K562 (cell line): Measurements from ENCODE around the gene BPTF. TPM values are rescaled to one million over a fixed set of nuclear protein-coding genes. Genes with fewer than 3 reads are reported as not detected.
A peak's percentile ranks its signal among the peaks of the same experiment; 100 is the strongest.

ENCODE experiments used
- ATAC-seq: fragments of 200-7000 bp; cut with Tn5 transposase; 3 replicates; pipeline ENCODE4 v1.9.1; 2020; ENCODE audit warnings: moderate library complexity
- BruUV-seq: library from RNA; stranded (reverse); fragments of 400-500 nt; replicated peaks from 2 replicates; lab custom pipeline; 2021; lab: Mats Ljungman, UMichigan
- CTCF ChIA-PET: fragments of 300-600 bp; formaldehyde crosslinking; extraction: SDS; loops from one replicate; lab custom pipeline; 2021; ENCODE audit warnings: low intra/inter-chr PET ratio; lab: Yijun Ruan, JAX
- POLR2A ChIA-PET: fragments of 300-600, 350-650 bp; sonication (Branson Sonifier 250); formaldehyde crosslinking; extraction: SDS; loops from one replicate; lab custom pipeline; 2021; ENCODE audit warnings: antibody characterized with exemption, inconsistent platforms; lab: Yijun Ruan, JAX
- DNase-seq, 4 experiments: peaks; one replicate each; pipeline versions ENCODE4 v3.0.0 to v3.0.0-alpha.2; 2011 to 2018; ENCODE audit warnings: low spot score in 3 of 4, mixed read lengths in 3 of 4; ENCODE audit errors: extremely low read depth in 1 of 4
- FAIRE-seq: peaks from 2 replicates; lab custom pipeline; 2011; peaks lifted over from hg19 to GRCh38; lab: Jason Lieb, UNC
- H2AFZ ChIP-seq: 2 replicates; pipeline ENCODE4 v1.6.0; 2011; ENCODE audit warnings: low read depth, low read length, control low read depth, inconsistent platforms
- H3K27ac ChIP-seq: fragments of 200-600 bp; 3 replicates; pipeline ENCODE4 v1.8.0; 2011; ENCODE audit warnings: low read depth, mild to moderate bottlenecking, control low read depth, inconsistent platforms, low read length, moderate library complexity, mixed read lengths; ENCODE audit errors: extremely low read depth
- H3K27me3 ChIP-seq, 2 experiments: fragments of 300-600 bp in 1 of 2; 2 replicates in 1 of 2; 3 replicates in 1 of 2; pipeline versions ENCODE4 v1.6.0 to v1.8.0; 2011; ENCODE audit warnings: inconsistent platforms in 2 of 2, low read length in 2 of 2, mild to moderate bottlenecking in 1 of 2, mixed read lengths in 1 of 2, moderate library complexity in 1 of 2; ENCODE audit not compliant: control insufficient read depth in 2 of 2, insufficient read depth in 2 of 2
- H3K36me3 ChIP-seq: fragments of 300-600 bp; 3 replicates; pipeline ENCODE4 v1.8.0; 2011; ENCODE audit warnings: mild to moderate bottlenecking, low read length, inconsistent platforms; ENCODE audit not compliant: control insufficient read depth, insufficient read depth
- H3K4me1 ChIP-seq, 2 experiments: fragments of 200-600 bp in 1 of 2; replicated peaks in 1 of 2; 2 replicates in 1 of 2; 3 replicates in 1 of 2; pipeline versions ENCODE4 v1.5.1 to v1.8.0; 2011; ENCODE audit warnings: inconsistent platforms in 2 of 2, low read length in 2 of 2, mild to moderate bottlenecking in 1 of 2, mixed read lengths in 1 of 2, moderate library complexity in 1 of 2; ENCODE audit not compliant: control insufficient read depth in 2 of 2, insufficient read depth in 2 of 2
- H3K4me2 ChIP-seq: 2 replicates; pipeline ENCODE4 v1.6.1; 2011; ENCODE audit warnings: low read length, control low read depth, inconsistent platforms, mixed read lengths; ENCODE audit not compliant: insufficient read depth
- H3K4me3 ChIP-seq: fragments of 200-600 bp; sonication (generic), shearing (Covaris generic); 2 replicates; pipeline ENCODE4 v1.5.1; 2016; ENCODE audit warnings: control low read depth, inconsistent platforms
- H3K79me2 ChIP-seq: fragments of 200-600 bp; 3 replicates; pipeline ENCODE4 v1.8.0; 2011; ENCODE audit warnings: low read length, inconsistent platforms; ENCODE audit not compliant: control insufficient read depth, insufficient read depth
- H3K9ac ChIP-seq, 2 experiments: 2 replicates each; pipeline versions ENCODE4 v1.6.0 to v1.6.1; 2011; ENCODE audit warnings: low read depth in 2 of 2, low read length in 2 of 2, control low read depth in 1 of 2, inconsistent platforms in 1 of 2, mild to moderate bottlenecking in 1 of 2, mixed read lengths in 1 of 2; ENCODE audit not compliant: insufficient read depth in 1 of 2
- H3K9me1 ChIP-seq: one replicate; pipeline ENCODE4 v1.6.0; 2011; ENCODE audit warnings: inconsistent platforms, mild to moderate bottlenecking, low read length, moderate library complexity; ENCODE audit not compliant: control insufficient read depth, insufficient read depth
- H3K9me3 ChIP-seq: replicated peaks from 2 replicates; pipeline ENCODE4 v1.5.1; 2011; ENCODE audit warnings: low read depth, low read length, inconsistent platforms; ENCODE audit not compliant: control insufficient read depth, insufficient read depth
- H4K20me1 ChIP-seq: replicated peaks from 2 replicates; pipeline ENCODE4 v1.6.1; 2011; ENCODE audit warnings: low read length, inconsistent platforms, mixed read lengths; ENCODE audit not compliant: control insufficient read depth, insufficient read depth
- CBX1 ChIP-seq: sonication (generic); IDR thresholded peaks from 2 replicates; pipeline ENCODE4 v1.6.1; 2016; ENCODE audit warnings: antibody characterized with exemption, low read depth, mild to moderate bottlenecking
- EGR1 ChIP-seq: fragments of 450-650 bp; conservative IDR thresholded peaks from 2 replicates; pipeline ENCODE4 v1.6.1; 2017; ENCODE audit warnings: mild to moderate bottlenecking
- ESRRB ChIP-seq: fragments of 250-450 bp; sonication (Bioruptor Pico); IDR thresholded peaks from 2 replicates; pipeline ENCODE4 v1.5.0; 2020; ENCODE audit warnings: mild to moderate bottlenecking, moderate library complexity, borderline replicate concordance
- FOXM1 ChIP-seq, 2 experiments: fragments of 450-650 bp in 1 of 2; sonication (generic) in 1 of 2; formaldehyde crosslinking in 1 of 2; IDR thresholded peaks; 2 replicates each; pipeline versions ENCODE4 v1.6.1 to v1.9.0; 2017 to 2022; ENCODE audit warnings: low read depth in 2 of 2, mild to moderate bottlenecking in 2 of 2, missing genetic modification reagents in 1 of 2, moderate library complexity in 1 of 2
- HMG20B ChIP-seq: fragments of 250-450 bp; sonication (Bioruptor Pico); IDR thresholded peaks from 2 replicates; pipeline ENCODE4 v1.5.0; 2021; ENCODE audit warnings: mild to moderate bottlenecking
- ILK ChIP-seq: fragments of 450-650 bp; IDR thresholded peaks from 2 replicates; pipeline ENCODE4 v1.6.1; 2016; ENCODE audit warnings: missing genetic modification characterization, low read depth, mild to moderate bottlenecking, missing compliant biosample characterization, moderate library complexity, borderline replicate concordance
- L3MBTL2 ChIP-seq: fragments of 450-650 bp; IDR thresholded peaks from 2 replicates; pipeline ENCODE4 v1.6.1; 2016; ENCODE audit warnings: mild to moderate bottlenecking, moderate library complexity
- POLR2AphosphoS5 ChIP-seq: IDR thresholded peaks from 2 replicates; pipeline ENCODE4 v1.6.1; 2011; ENCODE audit warnings: mild to moderate bottlenecking, low read depth, low read length, moderate library complexity; ENCODE audit not compliant: control insufficient read depth, insufficient read depth
- SETDB1 ChIP-seq: IDR thresholded peaks from one replicate; pipeline ENCODE4 v1.6.1; 2012; ENCODE audit warnings: low read length, control low read depth, inconsistent platforms
- TAF1 ChIP-seq: IDR thresholded peaks from 2 replicates; pipeline ENCODE4 v1.6.1; 2011; ENCODE audit warnings: mild to moderate bottlenecking, low read length, moderate library complexity; ENCODE audit not compliant: insufficient read depth, control insufficient read depth, severe bottlenecking; ENCODE audit errors: extremely low read depth
- ZBTB33 ChIP-seq: sonication (generic); formaldehyde crosslinking; IDR thresholded peaks from 2 replicates; pipeline ENCODE4 v1.8.1; 2023; ENCODE audit warnings: mild to moderate bottlenecking, missing genetic modification reagents
- ZNF764 ChIP-seq: fragments of 250-450 bp; sonication (Bioruptor Pico); IDR thresholded peaks from 2 replicates; pipeline ENCODE4 v1.4.0; 2020; ENCODE audit warnings: low read depth, mild to moderate bottlenecking, moderate library complexity
- WGBS: fragments of 100-300 bp; shearing (Covaris generic); methylation state at CpG from one replicate; pipeline ENCODE4 v1.1.6; 2016; ENCODE audit warnings: low coverage, mixed read lengths; ENCODE audit not compliant: insufficient coverage; ENCODE audit errors: missing lambda C conversion rate; 5-methylcytosine and 5-hydroxymethylcytosine counted together
- in situ Hi-C: fragments of 300-500 bp; cut with MboI; formaldehyde crosslinking; loops from 4 replicates; pipeline ENCODE4 v1.15.0; 2018; ENCODE audit warnings: inconsistent platforms, mixed read lengths
- intact Hi-C: fragments of 100-400 bp; cut with micrococcal nuclease; formaldehyde crosslinking; loops from 2 replicates; pipeline ENCODE4 v1.14.2; 2022
- polyA plus RNA-seq, 8 experiments: library from polyadenylated mRNA; depleted of rRNA in 4 of 8; stranded (reverse) in 5 of 8; unstranded in 3 of 8; fragments of >200 nt; fragmentation: Nextera tagmentation in 2 of 8; fragmentation: Illumina TruSeq in 1 of 8; extraction: Ambion mirVana in 2 of 8; extraction: Trizol in 1 of 8; gene quantifications; 2 replicates each; pipeline versions ENCODE4 v1.2.1 to v1.2.3, GENCODE V29; 2011 to 2014; ENCODE audit warnings: inconsistent platforms in 1 of 8, missing spikeins in 1 of 8
- total RNA-seq, 7 experiments: library from RNA; depleted of rRNA in 6 of 7; stranded (reverse); fragments of >200 nt in 6 of 7; fragmentation: Illumina TruSeq in 2 of 7; extraction: Trizol in 2 of 7; gene quantifications; 2 replicates each; pipeline versions ENCODE4 v1.2.1 to v1.2.3, GENCODE V29; 2011 to 2021; ENCODE audit warnings: low replicate concordance in 1 of 7

Gene BPTF
- total and polyA plus RNA-seq, 9 of the 15 experiments (the other 6 are each of a cell fraction or from before 2014, with no cell fraction given): 12.5 to 52.1 (median 26.9) TPM

- no peaks in the 10 kb centered on the region for H3K79me2 ChIP-seq
- no peak overlapping the region for H3K9ac ChIP-seq
- H3K4me1 ChIP-seq: no peaks in the 10 kb centered on the region; a peak in 1 of 5 replicates
- H3K27ac ChIP-seq: no peak overlapping the region
- no peaks in the 10 kb centered on the region for H4K20me1 ChIP-seq
- TF ChIP-seq L3MBTL2 (no peak), EGR1 (peak; percentile 56)
- TF ChIP-seq, all 486 proteins: peak for 1
- in situ Hi-C loops: no loop called here
- no peak for DNase-seq
- POLR2A ChIA-PET: no interaction called here
- intact Hi-C loops: no loop called here
- H3K9me3 ChIP-seq: no peaks in the 10 kb centered on the region
- no peak for FAIRE-seq
- H3K9me1 ChIP-seq: no peaks in the 10 kb centered on the region
- no peak overlapping the region for H3K4me3 ChIP-seq
- no TSS peak for BruUV-seq
- no peaks in the 10 kb centered on the region for H3K36me3 ChIP-seq
- H2AFZ ChIP-seq: no peak overlapping the region
- H3K27me3 ChIP-seq: no peaks in the 10 kb centered on the region
- H3K4me2 ChIP-seq: no peak overlapping the region
- no peak for ATAC-seq
- CTCF ChIA-PET: no interaction called here
- WGBS: 100% methylated on average over 1 of the region's 3 CpGs
Measured at GRCh38 chr17:68004201-68004600, 178.9 kb downstream of the BPTF start.

- CTCF ChIA-PET: no interaction called here
- DNase-seq: no peak
- intact Hi-C loops: no loop called here
- in situ Hi-C loops: no loop called here
- no TSS peak for BruUV-seq
- Histone ChIP-seq H3K9me3 (no peaks in the 10 kb centered on the region), H3K36me3 (no peaks in the 10 kb centered on the region), H3K9me1 (no peaks in the 10 kb centered on the region), H3K4me3 (no peak overlapping the region), H2AFZ (no peak overlapping the region), H4K20me1 (no peaks in the 10 kb centered on the region), H3K4me1 (no peaks in the 10 kb centered on the region; a peak in 1 of 5 replicates), H3K79me2 (no peaks in the 10 kb centered on the region), H3K9ac (no peak overlapping the region), H3K27ac (no peak overlapping the region), H3K4me2 (no peak overlapping the region), H3K27me3 (no peaks in the 10 kb centered on the region)
- WGBS: 16% methylated on average over 4 of the region's 6 CpGs
- FAIRE-seq: no peak
- no peak; the same call in 2 of the 3 replicates for ATAC-seq
- POLR2A ChIA-PET: interaction anchor here (1.5 kb wide), 1 partner anchor 13 kb away, joined by 5 read pairs; no protein-coding TSS in a partner anchor
- TF ChIP-seq ILK (tag) (no peak), TAF1 (no peak), ESRRB (no peak), FOXM1 (IDR thresholded peaks at IDR 0.05; ENCODE audit: low read depth) (no peak), FOXM1 (CRISPR knock-in tag; IDR thresholded peaks at IDR 0.05; ENCODE audit: low read depth) (no peak), POLR2AphosphoS5 (no peak), HMG20B (CRISPR knock-in tag) (no peak), ZBTB33 (CRISPR knock-in tag) (no peak), ZNF764 (CRISPR knock-in tag) (no peak), SETDB1 (no peak), CBX1 (no peak)
Measured at GRCh38 chr17:68006797-68007196, 181.5 kb downstream of the BPTF start.
